ENCODE results near the gene MARCHF5. TPM values are rescaled to one million over a fixed set of nuclear protein-coding genes. Genes with fewer than 3 reads are reported as not detected.

Gene MARCHF5, protein sequence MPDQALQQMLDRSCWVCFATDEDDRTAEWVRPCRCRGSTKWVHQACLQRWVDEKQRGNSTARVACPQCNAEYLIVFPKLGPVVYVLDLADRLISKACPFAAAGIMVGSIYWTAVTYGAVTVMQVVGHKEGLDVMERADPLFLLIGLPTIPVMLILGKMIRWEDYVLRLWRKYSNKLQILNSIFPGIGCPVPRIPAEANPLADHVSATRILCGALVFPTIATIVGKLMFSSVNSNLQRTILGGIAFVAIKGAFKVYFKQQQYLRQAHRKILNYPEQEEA
- total RNA-seq, result 32.9 TPM
- long read RNA-seq, transcript MARCH5-201 (6 exons, 3,926 nt), result major isoform, 111 of 124 reads
- long read RNA-seq, partial matches to known transcripts, result 4 of 124 reads
- long read RNA-seq, other reads (novel, unspliced or antisense), result 9 of 124 reads

DNA sequence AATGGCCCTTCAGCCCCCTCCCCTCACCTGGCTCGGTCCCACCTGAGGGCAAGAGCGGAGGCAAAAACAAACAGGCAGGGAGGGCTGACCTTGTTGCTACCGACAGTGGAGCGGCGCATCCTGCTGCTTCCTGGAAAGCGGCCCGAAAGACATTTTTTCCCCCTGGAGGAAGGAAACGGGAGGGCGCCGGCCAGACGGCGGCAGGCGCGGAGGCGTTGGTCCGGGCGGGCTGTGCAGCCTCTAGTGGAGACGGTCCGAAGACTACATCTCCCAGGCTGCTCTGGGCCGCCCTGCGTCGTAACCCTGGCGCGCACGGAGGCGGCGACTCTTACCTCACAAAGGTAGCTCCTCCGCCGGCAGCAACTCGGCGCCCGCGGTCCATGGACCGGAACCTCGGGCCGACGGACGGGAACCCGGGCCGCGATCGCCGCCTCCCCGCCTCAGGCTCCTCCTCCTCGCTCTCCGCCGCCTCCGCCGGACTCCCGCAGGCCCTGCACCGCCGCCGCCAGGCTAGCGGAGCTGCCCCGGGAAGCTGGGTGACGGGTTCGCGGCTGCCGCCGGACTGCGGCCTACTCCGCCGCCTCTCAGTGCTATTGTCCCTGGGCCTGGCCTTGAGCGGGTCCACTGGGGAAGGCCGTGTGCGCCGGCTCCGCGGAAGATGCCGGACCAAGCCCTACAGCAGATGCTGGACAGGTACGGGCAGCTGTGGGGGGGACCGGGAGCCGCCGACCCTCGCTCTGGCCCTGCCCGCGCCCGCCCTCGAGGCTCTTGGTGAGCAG, at the start of gene MARCHF5, which contains the start of gene CPEB3:
Gene MARCHF5, plus strand, starts transcription at position 331 of the 779 bp plus-strand sequence. Its CDS starts 328 bp downstream, at position 659.
Gene CPEB3, minus strand, starts transcription at position 242 of the 779 bp plus-strand sequence. CDS start 50,728 bp downstream, outside the sequence.
- intact Hi-C loops (cut with micrococcal nuclease), result loop anchor here (10.0 kb wide), 1 partner anchor 46 kb away; no protein-coding TSS in a partner anchor
- peak; percentile 99 for ATAC-seq

DNA sequence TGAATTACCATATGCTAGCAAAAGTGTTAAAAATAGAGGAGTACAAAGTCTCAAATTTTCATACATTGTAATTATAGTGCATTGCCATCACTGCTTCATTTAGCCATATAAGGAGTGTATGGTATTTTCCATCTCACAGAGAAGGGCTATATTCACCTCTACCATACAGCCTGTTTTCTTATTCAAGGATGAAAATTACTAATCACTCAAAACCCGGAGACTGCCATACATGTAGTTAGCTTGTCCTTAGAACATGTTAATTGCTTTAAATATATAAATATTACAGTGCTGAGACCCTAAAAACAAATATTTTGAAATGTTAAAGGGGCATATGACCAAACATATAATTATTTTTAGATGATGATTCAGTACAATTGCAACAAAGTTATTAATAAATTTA, 49.5 kb upstream of the MARCHF5 start:
- intact Hi-C loops (cut with micrococcal nuclease), result loop anchor here (10.0 kb wide), 2 partner anchors 53 to 157 kb away; partner anchors contain the start of genes CPEB3 and MARCHF5
- ATAC-seq (no peak), DNase-seq (no peak)

More for the DNA sequence above, at the start of gene MARCHF5, which contains the start of gene CPEB3:
- peak; percentile 98 for DNase-seq

DNA sequence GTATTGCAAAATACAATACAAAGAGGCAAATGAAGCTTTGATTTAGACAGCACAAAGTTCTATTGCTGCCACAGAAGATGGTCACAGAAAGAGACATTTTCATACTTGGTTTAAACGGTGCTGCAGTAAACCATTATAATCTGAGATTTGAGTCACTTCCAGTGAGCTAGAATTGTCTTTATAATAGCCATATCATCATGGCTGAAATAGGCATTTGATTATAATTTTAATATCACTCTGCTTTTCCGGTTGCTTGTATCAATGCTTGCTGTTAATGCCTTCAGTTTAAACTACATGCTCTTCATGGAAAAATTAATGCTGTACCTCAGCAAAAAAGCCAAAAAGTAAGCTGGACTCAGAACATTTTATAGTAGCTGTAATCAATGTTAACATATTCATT, 48.6 kb upstream of the MARCHF5 start:
- ATAC-seq (no peak), DNase-seq (no peak)
- intact Hi-C loops (cut with micrococcal nuclease), result loop anchor here (10.0 kb wide), 2 partner anchors 52 to 158 kb away; partner anchors contain the start of genes CPEB3 and MARCHF5

DNA sequence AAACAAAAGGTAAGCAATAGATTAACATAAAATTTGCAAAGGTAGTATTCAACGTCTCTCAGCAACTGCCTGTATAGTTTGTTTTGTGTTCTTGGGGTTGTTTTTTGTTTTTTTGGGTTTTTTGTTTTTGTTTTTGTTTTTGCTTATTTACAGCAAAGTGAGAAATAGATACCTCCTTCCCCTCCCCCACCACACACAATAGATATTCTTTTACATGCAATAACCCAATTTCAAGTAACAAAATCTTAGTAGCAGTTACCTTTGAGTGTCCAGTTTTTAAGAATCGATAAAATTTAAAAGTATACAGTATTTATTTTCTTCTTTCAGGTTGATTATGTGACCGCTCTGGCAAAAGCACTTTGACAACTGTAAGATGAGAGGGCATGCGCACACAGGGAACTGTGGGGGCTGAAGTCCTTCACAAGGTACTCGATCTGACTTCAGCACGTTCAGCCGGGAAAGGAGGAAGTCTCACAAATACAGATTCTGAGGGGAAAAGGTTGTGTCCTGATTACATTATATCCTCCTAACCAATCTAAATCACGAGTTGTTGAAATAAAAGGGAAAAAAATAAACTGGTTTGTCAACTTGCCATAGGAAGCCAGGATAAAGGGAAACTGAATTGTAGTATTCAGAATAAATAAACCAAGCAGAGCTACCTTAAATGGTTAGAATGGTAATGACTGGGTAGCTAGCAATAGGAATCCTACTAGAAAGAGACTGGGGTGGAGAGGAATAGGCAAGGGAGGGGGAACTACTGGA, 47.9 kb upstream of the MARCHF5 start:
- ATAC-seq, result peak; percentile 60
- intact Hi-C loops (cut with micrococcal nuclease), result loop anchor here (10.0 kb wide), 2 partner anchors 52 to 158 kb away; partner anchors contain the start of genes CPEB3 and MARCHF5
- peak; percentile 61 for DNase-seq

DNA sequence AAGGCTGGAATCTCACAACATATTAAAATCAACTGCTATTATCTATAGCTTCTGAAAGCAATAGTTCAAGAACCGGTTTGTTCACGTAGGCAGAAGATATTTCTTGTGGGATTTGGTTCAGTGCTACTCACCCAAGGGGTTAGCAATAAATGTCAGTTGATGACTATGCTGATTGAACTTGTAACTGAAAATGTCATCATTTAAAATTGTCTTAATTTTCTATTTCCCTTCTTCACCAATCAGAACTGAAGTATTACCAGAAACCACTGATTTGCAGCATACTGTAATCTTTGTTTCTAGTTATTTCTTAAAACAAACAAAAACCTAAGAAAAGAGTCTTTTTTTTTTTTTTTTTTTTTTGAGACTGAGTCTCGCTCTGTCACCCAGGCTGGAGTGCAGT, 46.2 kb upstream of the MARCHF5 start:
- no peak for DNase-seq
- ATAC-seq, result no peak
- intact Hi-C loops (cut with micrococcal nuclease), result loop anchor here (10.0 kb wide), 2 partner anchors 50 to 160 kb away; partner anchors contain the start of genes CPEB3 and MARCHF5

DNA sequence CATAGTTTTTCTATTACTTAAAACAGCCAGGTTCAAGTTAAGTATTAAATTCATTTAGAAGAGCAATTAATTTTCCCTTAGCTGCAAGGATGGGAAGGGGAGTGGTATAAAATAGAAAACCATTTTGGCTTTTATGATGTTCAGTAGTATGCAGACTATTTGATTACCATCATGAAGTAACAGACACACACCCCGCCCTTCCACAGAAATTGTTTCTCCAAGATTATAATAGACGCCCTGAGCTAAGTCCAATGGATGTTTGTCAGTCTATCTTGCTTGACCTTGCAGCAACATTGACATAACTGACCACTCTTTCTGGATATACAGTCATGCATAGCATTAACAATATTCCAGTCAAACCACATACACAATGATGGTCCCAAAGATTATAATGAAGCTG, 42.4 kb upstream of the MARCHF5 start:
- ATAC-seq (no peak), DNase-seq (no peak)
- intact Hi-C loops (cut with micrococcal nuclease), result loop anchor here (10.0 kb wide), 2 partner anchors 46 to 164 kb away; partner anchors contain the start of genes CPEB3 and MARCHF5

DNA sequence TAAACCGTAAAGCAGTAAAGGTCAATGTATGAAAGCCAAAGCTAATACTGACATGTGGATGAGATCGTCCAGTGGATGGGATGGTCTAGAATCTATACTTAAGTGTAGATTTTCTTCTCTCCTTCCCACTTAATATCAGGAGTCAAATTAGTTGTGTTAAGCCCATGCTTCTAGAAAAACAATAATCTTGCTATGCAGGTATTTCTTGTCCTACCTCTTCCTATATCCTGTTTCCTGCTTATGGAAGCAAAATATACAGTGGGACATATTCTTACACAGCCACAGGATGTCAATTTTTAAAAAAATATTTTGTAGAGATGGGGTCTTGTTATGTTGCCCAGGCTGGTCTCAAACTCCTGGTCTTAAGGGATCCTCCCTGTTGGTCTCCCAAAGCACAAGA, 27.6 kb upstream of the MARCHF5 start:
- intact Hi-C loops (cut with micrococcal nuclease), result no loop called here
- ATAC-seq, result no peak
- DNase-seq, result no peak

DNA sequence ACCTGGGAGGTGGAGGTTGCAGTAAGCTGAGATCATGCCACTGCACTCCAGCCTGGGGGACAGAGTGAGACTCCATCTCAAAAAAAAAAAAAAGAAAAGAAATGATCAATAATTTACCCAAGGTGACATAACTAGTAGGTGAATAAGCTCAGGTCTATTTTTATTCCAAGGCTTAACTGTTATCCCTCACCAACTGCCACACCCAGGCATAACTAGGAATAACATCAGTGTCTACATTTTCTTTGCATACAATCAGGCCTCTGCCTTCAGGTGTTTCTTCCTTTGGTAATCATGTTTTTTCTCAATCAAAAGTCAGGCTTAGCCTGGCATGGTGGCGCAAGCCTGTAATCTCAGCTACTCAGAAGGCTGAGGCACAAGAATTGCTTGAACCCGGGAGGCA, 26.7 kb upstream of the MARCHF5 start:
- ATAC-seq (no peak), DNase-seq (no peak)
- intact Hi-C loops (cut with micrococcal nuclease), result no loop called here

DNA sequence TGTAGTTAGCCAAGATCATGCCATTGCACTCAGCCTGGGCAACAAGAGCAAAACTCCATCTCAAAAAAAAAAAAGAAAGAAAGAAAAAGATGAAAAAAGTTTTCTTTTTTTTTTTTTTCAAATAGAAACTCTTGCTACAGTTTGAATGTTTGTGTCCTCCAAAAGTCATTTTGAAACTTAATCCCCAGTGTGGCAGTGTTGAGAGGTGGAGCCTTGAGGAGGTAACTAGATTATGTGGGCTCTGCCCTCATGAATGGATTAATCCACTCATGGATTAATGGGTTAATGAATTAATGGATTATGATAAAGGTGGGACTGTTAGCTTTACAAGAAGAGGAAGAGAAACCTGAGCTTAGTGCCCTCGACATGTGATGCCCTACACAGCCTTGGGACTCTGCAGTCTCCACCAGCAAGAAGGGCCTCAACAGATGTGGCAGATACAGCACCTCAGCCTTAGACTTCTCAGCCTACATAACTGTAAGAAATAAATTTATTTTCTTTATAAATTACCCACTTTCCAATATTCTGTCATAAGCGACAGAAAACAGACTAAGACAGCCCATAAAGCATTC, 25.2 kb upstream of the MARCHF5 start:
- intact Hi-C loops (cut with micrococcal nuclease), result no loop called here
- ATAC-seq (no peak), DNase-seq (no peak)

DNA sequence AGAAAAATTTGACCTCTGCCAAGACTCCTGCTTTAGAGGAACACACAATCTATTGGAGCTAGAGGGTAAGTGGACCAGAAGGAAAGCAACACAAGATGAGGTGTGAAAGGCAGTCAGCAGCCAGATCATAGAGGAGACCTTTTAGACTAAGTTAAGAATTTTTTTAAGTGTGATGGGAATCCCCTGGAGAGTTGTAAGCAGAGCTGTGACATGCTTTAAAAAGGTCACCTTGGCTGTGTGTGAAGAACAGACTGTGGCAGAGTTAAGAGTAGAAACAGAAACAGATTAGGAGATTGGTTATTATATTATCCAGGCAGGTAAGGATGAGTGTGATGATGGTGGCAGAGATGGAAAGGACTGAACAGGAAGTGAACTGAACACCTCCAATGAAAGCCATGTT, 23.6 kb upstream of the MARCHF5 start:
- DNase-seq, result no peak
- peak; percentile 38 for ATAC-seq

DNA sequence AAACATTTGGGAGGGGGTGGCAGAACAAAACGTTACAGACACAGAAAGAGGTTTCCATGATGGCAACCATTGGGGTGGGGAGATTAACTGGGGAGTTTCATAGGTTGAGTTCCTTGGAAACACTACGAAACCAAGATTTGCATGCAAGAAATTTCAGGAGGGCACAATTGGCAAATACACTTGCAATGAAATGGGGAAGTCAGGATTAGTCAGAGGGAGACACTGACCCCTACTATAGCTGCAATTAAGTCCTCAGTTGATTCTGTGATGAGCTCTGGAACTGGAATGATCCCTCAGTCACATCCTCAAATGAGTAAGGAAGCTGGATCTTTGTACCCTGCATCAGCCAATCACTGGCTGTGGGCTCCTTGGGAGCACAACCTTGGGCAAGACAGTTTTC, 22.2 kb upstream of the MARCHF5 start:
- ATAC-seq (no peak), DNase-seq (no peak)
- intact Hi-C loops (cut with micrococcal nuclease), result no loop called here

More for the DNA sequence above, 23.6 kb upstream of the MARCHF5 start:
- intact Hi-C loops (cut with micrococcal nuclease), result no loop called here

DNA sequence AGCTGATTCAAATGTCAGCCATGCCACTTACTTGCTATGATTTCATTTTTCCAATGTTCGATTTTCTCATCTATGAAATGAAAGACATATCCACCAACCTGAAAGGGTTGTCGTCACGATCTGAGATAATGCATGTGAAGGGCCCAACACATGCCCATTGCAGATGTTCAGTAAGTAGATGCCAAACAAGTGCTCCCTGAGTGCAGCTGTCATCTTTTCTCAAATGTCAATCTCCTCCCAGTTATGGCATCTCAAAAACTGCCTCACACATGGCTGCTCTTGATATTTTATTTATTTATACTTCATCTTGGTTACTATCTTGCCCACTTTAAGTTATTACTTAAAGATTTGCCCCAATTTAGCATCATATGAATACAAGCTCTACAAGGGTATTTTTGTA, 16.9 kb upstream of the MARCHF5 start:
- intact Hi-C loops (cut with micrococcal nuclease), result no loop called here
- no peak for DNase-seq
- ATAC-seq, result no peak

DNA sequence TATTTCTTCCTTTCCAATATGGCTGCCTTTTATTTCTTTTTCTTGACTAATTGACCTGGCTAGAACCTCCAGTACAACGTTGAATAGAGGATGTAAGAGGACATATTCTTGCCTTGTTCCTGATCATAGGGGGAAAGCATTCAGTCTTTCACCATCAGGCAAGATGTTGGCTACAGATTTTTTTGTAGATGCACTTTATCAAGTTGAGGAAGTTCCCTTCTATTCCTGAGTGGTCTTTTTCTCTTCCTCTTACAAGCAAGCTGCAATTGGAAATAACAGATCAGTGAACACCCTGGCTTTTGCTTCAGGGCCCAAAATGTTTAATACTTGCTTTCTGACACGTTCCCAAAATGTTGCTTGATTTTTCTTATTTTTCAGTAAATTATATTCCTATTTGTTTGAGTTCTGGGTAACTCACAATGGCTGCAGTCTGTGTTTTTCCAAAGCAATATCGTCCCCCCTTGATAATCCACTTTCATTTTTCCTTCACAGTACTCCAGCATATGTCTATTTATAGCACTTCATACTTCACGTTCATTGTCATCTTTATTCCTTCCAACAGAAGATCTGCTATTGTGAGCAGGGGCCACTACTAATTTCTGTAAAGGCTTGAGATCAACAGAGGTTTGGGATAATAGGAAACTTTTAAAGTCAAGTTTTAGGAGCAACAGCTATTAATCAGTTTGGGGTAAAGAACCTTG, 11.8 kb upstream of the MARCHF5 start:
- peak; percentile 87 for ATAC-seq
- intact Hi-C loops (cut with micrococcal nuclease), result no loop called here
- no peak for DNase-seq

DNA sequence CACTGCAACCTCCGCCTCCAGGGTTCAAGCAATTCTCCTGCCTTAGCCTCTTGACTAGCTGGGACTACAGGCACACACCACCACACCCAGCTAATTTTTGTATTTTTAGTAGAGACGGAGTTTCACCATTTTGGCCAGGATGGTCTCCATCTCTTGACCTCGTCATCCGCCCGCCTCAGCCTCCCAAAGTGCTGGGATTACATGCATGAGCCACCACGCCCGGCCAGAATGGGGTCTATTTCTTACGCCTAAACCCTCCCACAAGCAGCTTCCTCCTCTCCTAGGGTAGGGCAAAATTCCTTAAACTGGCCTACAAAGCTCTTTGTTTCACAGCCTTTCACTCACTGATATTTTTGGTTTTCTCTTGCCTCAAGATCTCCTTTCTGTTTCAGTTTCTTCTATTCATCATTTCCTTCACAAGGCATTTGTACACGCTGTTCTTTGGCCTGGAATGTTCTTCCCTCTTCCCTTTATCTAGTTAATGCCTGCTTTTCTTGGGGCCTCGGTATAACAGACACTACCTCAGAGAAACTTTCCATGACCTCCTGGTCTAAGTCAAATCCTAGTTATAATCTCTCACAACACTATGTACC, 6.8 kb upstream of the MARCHF5 start:
- ATAC-seq, result peak; percentile 59
- intact Hi-C loops (cut with micrococcal nuclease), result no loop called here

DNA sequence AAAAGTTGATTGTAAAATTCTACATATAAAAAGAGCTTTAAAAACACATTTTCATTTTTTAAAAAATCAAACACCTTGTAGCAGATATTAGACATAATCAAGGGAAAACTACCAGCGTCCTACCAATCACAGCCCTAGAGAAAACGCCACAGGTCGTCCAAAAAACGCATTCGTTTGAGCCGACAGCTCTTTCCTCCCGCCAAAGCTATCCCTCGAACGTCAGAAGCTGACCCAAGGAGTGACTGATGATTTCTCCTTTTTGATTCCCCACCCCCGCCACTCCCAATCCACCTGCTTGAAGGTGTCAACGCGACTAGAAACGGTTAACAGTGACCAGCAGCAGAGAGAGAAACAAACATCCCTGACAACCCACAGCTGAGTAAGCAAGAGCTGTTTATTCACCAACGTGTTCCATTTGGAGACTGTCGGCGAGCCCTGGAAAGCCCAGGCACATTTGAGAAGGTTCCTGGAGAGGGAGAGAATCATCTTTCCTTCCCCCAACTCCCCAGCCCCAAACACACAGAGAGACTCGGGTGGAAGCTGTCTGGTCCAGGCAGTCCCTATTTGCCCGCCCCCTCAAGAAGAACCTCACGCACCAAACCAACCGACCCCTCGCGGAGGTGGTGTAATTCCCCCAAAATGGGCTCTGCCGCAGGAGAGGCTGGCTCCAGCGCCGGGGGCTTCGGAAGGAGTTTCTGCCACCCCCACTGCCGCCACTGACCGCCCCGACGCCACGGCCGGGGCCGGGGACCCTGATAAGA, 711 bp upstream of the MARCHF5 start:
- ATAC-seq (peak; percentile 31), DNase-seq (no peak)
- intact Hi-C loops (cut with micrococcal nuclease), result loop anchor here (10.0 kb wide), 1 partner anchor 45 kb away; no protein-coding TSS in a partner anchor

More for the DNA sequence above, 6.8 kb upstream of the MARCHF5 start:
- DNase-seq, result no peak

DNA sequence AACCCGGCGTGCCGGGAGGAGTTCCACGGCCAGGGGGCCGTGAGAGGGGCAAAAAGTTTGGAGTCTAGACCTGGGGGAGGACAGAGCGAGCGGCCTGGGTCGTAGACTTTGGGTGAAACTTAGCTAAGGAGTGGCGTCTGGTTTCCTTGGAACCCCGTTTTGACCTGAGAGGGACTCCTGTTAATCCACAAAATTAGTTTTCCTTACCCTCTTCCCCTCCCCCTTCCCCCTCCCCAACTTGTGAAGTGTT, 574 bp downstream of the MARCHF5 start:
- DNase-seq (no peak), ATAC-seq (no peak)
- intact Hi-C loops (cut with micrococcal nuclease), result loop anchor here (10.0 kb wide), 1 partner anchor 47 kb away; no protein-coding TSS in a partner anchor
